IMR-90 (cell line): ENCODE results near the gene CCNYL1. TPM values are rescaled to one million over a fixed set of nuclear protein-coding genes. Genes with fewer than 3 reads are reported as not detected.

Source experiments
- ATAC-seq: fragments of 200-7000 bp; cut with Tn5 transposase; 2 replicates; pipeline ENCODE4 v1.9.1; 2020; ENCODE audit warnings: low read depth, mild to moderate bottlenecking, moderate library complexity
- BruUV-seq: library from RNA; stranded (reverse); fragments of 400-500 nt; replicated peaks from 2 replicates; lab custom pipeline; 2021; lab: Mats Ljungman, UMichigan
- CTCF ChIA-PET: fragments of 300-600 bp; formaldehyde crosslinking; extraction: SDS; loops from one replicate; lab custom pipeline; 2021; ENCODE audit warnings: antibody characterized with exemption; lab: Yijun Ruan, JAX
- POLR2A ChIA-PET: fragments of 300-600 bp; sonication (Branson Sonifier 250); formaldehyde crosslinking; loops from one replicate; lab custom pipeline; 2022; ENCODE audit warnings: antibody characterized with exemption; ENCODE audit not compliant: unreplicated experiment; lab: Charles Lee
- DNase-seq: peaks from one replicate; pipeline ENCODE4 v3.0.0; 2013
- H2AFZ ChIP-seq: replicated peaks from 2 replicates; pipeline ENCODE3; 2013; ENCODE audit warnings: low read length, mild to moderate bottlenecking; ENCODE audit not compliant: poor library complexity
- H2AK5ac ChIP-seq: 2 replicates; pipeline ENCODE4 v1.6.1; 2013; ENCODE audit warnings: low read depth, low read length, inconsistent platforms
- H2AK9ac ChIP-seq: replicated peaks from 2 replicates; pipeline ENCODE3; 2013; ENCODE audit warnings: mild to moderate bottlenecking, low read depth, low read length, moderate library complexity; ENCODE audit not compliant: poor library complexity
- H2BK120ac ChIP-seq: 2 replicates; pipeline ENCODE4 v1.6.1; 2013; ENCODE audit warnings: low read depth, low read length, inconsistent platforms
- H2BK15ac ChIP-seq: 3 replicates; pipeline ENCODE4 v1.6.1; 2013; ENCODE audit warnings: low read depth, low read length, inconsistent platforms
- H2BK20ac ChIP-seq: 2 replicates; pipeline ENCODE4 v1.6.1; 2013; ENCODE audit warnings: low read depth, mild to moderate bottlenecking, inconsistent platforms, low read length, moderate library complexity
- H2BK5ac ChIP-seq: 2 replicates; pipeline ENCODE4 v1.6.1; 2013; ENCODE audit warnings: mild to moderate bottlenecking, low read depth, low read length, inconsistent platforms; ENCODE audit not compliant: poor library complexity, severe bottlenecking
- H3K14ac ChIP-seq: replicated peaks from 2 replicates; pipeline ENCODE4 v1.6.1; 2013; ENCODE audit warnings: low read depth, low read length, inconsistent platforms
- H3K18ac ChIP-seq: 2 replicates; pipeline ENCODE4 v1.6.1; 2013; ENCODE audit warnings: low read depth, low read length, control low read depth
- H3K23ac ChIP-seq: 2 replicates; pipeline ENCODE4 v1.6.1; 2013; ENCODE audit warnings: low read depth, low read length, inconsistent platforms
- H3K27ac ChIP-seq: 2 replicates; pipeline ENCODE4 v1.5.1; 2013; ENCODE audit warnings: mild to moderate bottlenecking, control low read depth, low read length; ENCODE audit not compliant: insufficient read depth
- H3K27me3 ChIP-seq: 2 replicates; pipeline ENCODE4 v1.6.1; 2013; ENCODE audit warnings: low read length; ENCODE audit not compliant: control insufficient read depth, insufficient read depth
- H3K36me3 ChIP-seq: 2 replicates; pipeline ENCODE4 v1.6.1; 2013; ENCODE audit warnings: low read length, mixed read lengths; ENCODE audit not compliant: control insufficient read depth, insufficient read depth
- H3K4ac ChIP-seq: 2 replicates; pipeline ENCODE4 v1.6.1; 2013; ENCODE audit warnings: low read depth, low read length, inconsistent platforms
- H3K4me1 ChIP-seq: 2 replicates; pipeline ENCODE4 v1.6.1; 2013; ENCODE audit warnings: low read length, mixed read lengths; ENCODE audit not compliant: control insufficient read depth, insufficient read depth
- H3K4me2 ChIP-seq: 2 replicates; pipeline ENCODE4 v1.6.1; 2013; ENCODE audit warnings: low read depth, mild to moderate bottlenecking, control low read depth, low read length, moderate library complexity
- H3K4me3 ChIP-seq: 2 replicates; pipeline ENCODE4 v1.5.1; 2013; ENCODE audit warnings: low read depth, mild to moderate bottlenecking, control low read depth, low read length, moderate library complexity; ENCODE audit not compliant: insufficient read depth
- H3K56ac ChIP-seq: 2 replicates; pipeline ENCODE4 v1.6.1; 2013; ENCODE audit warnings: low read length, inconsistent platforms; ENCODE audit not compliant: insufficient read depth; ENCODE audit errors: extremely low read depth
- H3K79me1 ChIP-seq, 2 experiments: 2 replicates each; pipeline ENCODE4 v1.6.1; 2013; ENCODE audit warnings: low read length in 2 of 2, inconsistent platforms in 1 of 2, low read depth in 1 of 2
- H3K9ac ChIP-seq: 2 replicates; pipeline ENCODE4 v1.6.1; 2013; ENCODE audit warnings: low read depth, low read length, control low read depth
- H3K9me1 ChIP-seq: 2 replicates; pipeline ENCODE4 v1.6.1; 2013; ENCODE audit warnings: low read length, inconsistent platforms; ENCODE audit not compliant: insufficient read depth
- H3K9me3 ChIP-seq: 2 replicates; pipeline ENCODE4 v1.6.1; 2013; ENCODE audit warnings: low read length; ENCODE audit not compliant: control insufficient read depth, insufficient read depth
- H4K20me1 ChIP-seq: 2 replicates; pipeline ENCODE4 v1.6.1; 2013; ENCODE audit warnings: low read length, inconsistent platforms; ENCODE audit not compliant: insufficient read depth
- H4K5ac ChIP-seq: 2 replicates; pipeline ENCODE4 v1.6.1; 2013; ENCODE audit warnings: mild to moderate bottlenecking, low read depth, low read length, control low read depth
- H4K8ac ChIP-seq, 2 experiments: 2 replicates each; pipeline ENCODE4 v1.6.1; 2013; ENCODE audit warnings: low read depth in 2 of 2, low read length in 2 of 2, control low read depth in 1 of 2, inconsistent platforms in 1 of 2
- H4K91ac ChIP-seq: 2 replicates; pipeline ENCODE4 v1.6.1; 2013; ENCODE audit warnings: low read depth, low read length, inconsistent platforms; ENCODE audit not compliant: insufficient read depth
- BHLHE40 ChIP-seq: fragments of 150-350 bp; IDR thresholded peaks from 2 replicates; pipeline ENCODE4 v1.6.1; 2016; ENCODE audit warnings: mild to moderate bottlenecking, low read depth, low read length
- CEBPB ChIP-seq: IDR thresholded peaks from 2 replicates; pipeline ENCODE4 v1.6.1; 2012; ENCODE audit warnings: low read depth, low read length, improper control_type of control experiment
- CHD1 ChIP-seq: IDR thresholded peaks from 2 replicates; pipeline ENCODE4 v1.6.1; 2012; ENCODE audit warnings: low read depth, low read length, improper control_type of control experiment
- FOS ChIP-seq: fragments of 150-350 bp; IDR thresholded peaks from 2 replicates; pipeline ENCODE4 v1.6.1; 2016; ENCODE audit warnings: low read depth, low read length
- MXI1 ChIP-seq: IDR thresholded peaks from 2 replicates; pipeline ENCODE4 v1.6.1; 2012; ENCODE audit warnings: low read depth, mild to moderate bottlenecking, low read length, moderate library complexity, borderline replicate concordance
- POLR2A ChIP-seq: IDR thresholded peaks from 2 replicates; pipeline ENCODE4 v1.6.1; 2012; ENCODE audit warnings: mild to moderate bottlenecking, low read depth, low read length
- RCOR1 ChIP-seq: IDR thresholded peaks from 2 replicates; pipeline ENCODE4 v1.6.1; 2012; ENCODE audit warnings: mild to moderate bottlenecking, low read length, improper control_type of control experiment; ENCODE audit not compliant: insufficient replicate concordance
- RFX5 ChIP-seq: IDR thresholded peaks from 2 replicates; pipeline ENCODE4 v1.8.0; 2012; ENCODE audit warnings: low read depth, mild to moderate bottlenecking, low read length, moderate library complexity
- SMC3 ChIP-seq: fragments of 150-350 bp; IDR thresholded peaks from 2 replicates; pipeline ENCODE4 v1.6.1; 2016; ENCODE audit warnings: low read depth, mild to moderate bottlenecking, antibody characterized with exemption, low read length, moderate library complexity
- WGBS, 2 experiments: methylation state at CpG; one replicate each; pipeline versions ENCODE4 v1.1.5 to v1.1.7; 2013; ENCODE audit warnings: missing lambda C conversion rate in 2 of 2; ENCODE audit not compliant: insufficient read length in 1 of 2; ENCODE audit errors: extremely low coverage in 2 of 2; 5-methylcytosine and 5-hydroxymethylcytosine counted together
- dilution Hi-C: fragments of 300-500 bp; cut with HindIII; formaldehyde crosslinking; loops from one replicate; pipeline ENCODE4 v1.14.3; 2018; ENCODE audit warnings: low sequenced_read_pairs; ENCODE audit not compliant: unreplicated experiment
- in situ Hi-C: fragments of 300-500 bp; cut with MboI; formaldehyde crosslinking; loops from 3 replicates; pipeline ENCODE4 v1.14.3; 2019; ENCODE audit warnings: low sequenced_read_pairs, inconsistent platforms, mixed read lengths
- intact Hi-C: fragments of 100-400 bp; cut with micrococcal nuclease; formaldehyde crosslinking; loops from 2 replicates; pipeline ENCODE4 v1.10.0; 2022
- polyA plus RNA-seq, 3 experiments: library from polyadenylated mRNA; depleted of rRNA; stranded (reverse); fragments of >200 nt; gene quantifications; 2 replicates each; pipeline ENCODE4 v1.2.3, GENCODE V29; 2012; ENCODE audit warnings: low replicate concordance in 1 of 3
- total RNA-seq: library from RNA; depleted of rRNA; stranded (reverse); fragments of >200 nt; gene quantifications from 2 replicates; pipeline ENCODE4 v1.2.3, GENCODE V29; 2012
- TF ChIP-seq, protein P1 (sequence below): conservative IDR thresholded peaks from 2 replicates; pipeline ENCODE4 v1.5.1; 2012; ENCODE audit warnings: mild to moderate bottlenecking, low read depth, low read length, improper control_type of control experiment
- TF ChIP-seq, protein P2 (sequence below): fragments of 150-350 bp; IDR thresholded peaks from 2 replicates; pipeline ENCODE4 v1.6.1; 2016; ENCODE audit warnings: low read depth, mild to moderate bottlenecking, low read length, moderate library complexity, borderline replicate concordance
- TF ChIP-seq, protein P3 (sequence below): fragments of 150-350 bp; IDR thresholded peaks from 2 replicates; pipeline ENCODE4 v1.6.1; 2017; ENCODE audit warnings: mild to moderate bottlenecking, antibody characterized with exemption, low read length, low read depth

CCNYL1 gene
- total and polyA plus RNA-seq, 2 of the 4 experiments (the other 2 are of a cell fraction): 5.4 to 7.3 TPM

DNA sequence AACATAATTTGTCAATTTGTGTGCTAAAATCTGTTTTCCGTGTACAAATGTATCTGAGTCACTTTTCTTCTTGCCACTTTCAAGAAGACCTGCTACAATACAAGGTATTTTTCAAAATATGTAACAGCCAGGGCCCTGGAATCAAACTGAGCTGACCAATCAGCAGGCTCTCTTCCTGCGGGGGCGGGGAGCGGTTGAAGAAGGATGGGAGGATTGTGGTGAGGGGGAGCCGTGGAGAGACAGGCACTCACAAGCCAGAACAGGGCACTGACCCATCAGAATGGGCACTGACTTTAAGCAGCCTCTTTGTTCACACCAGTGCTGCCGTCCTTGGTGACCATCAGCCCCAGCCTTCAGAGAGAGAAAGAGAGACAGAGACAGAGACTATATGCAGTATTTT, 40.6 kb upstream of the CCNYL1 start:
- H4K20me1 ChIP-seq: no peaks in the 10 kb centered on the region
- no peak overlapping the region for H3K4me3 ChIP-seq
- H3K36me3 ChIP-seq: no peaks in the 10 kb centered on the region
- no CpG with 5 or more reads among the region's 6 CpGs for WGBS, 2 experiments
- H3K4ac ChIP-seq: no peak overlapping the region
- H2AK5ac ChIP-seq: no peak overlapping the region
- H2AFZ ChIP-seq: peak overlapping the region; percentile 81
- H2BK5ac ChIP-seq: no peak overlapping the region
- no TSS peak for BruUV-seq
- no peak overlapping the region for H2BK15ac ChIP-seq
- no peak overlapping the region for H4K91ac ChIP-seq
- CTCF ChIA-PET: no interaction called here
- H3K9me1 ChIP-seq: no peaks in the 10 kb centered on the region
- H3K4me1 ChIP-seq: peaks cover 3% of the 10 kb centered on the region
- H2AK9ac ChIP-seq: no peak overlapping the region
- H3K4me2 ChIP-seq: no peak overlapping the region
- dilution Hi-C loops: no loop called here
- H3K27ac ChIP-seq: no peak overlapping the region
- no peak overlapping the region for H3K23ac ChIP-seq
- no peaks in the 10 kb centered on the region for H3K9me3 ChIP-seq
- ATAC-seq (no peak; the same call in 1 of the 2 replicates), DNase-seq (no peak)
- no peak overlapping the region for H2BK120ac ChIP-seq
- no peak overlapping the region for H2BK20ac ChIP-seq
- H4K5ac ChIP-seq: no peak overlapping the region
- POLR2A ChIA-PET: no interaction called here
- in situ Hi-C loops: no loop called here
- H3K18ac ChIP-seq: no peak overlapping the region
- H3K9ac ChIP-seq: no peak overlapping the region
- TF ChIP-seq, protein P1, sequence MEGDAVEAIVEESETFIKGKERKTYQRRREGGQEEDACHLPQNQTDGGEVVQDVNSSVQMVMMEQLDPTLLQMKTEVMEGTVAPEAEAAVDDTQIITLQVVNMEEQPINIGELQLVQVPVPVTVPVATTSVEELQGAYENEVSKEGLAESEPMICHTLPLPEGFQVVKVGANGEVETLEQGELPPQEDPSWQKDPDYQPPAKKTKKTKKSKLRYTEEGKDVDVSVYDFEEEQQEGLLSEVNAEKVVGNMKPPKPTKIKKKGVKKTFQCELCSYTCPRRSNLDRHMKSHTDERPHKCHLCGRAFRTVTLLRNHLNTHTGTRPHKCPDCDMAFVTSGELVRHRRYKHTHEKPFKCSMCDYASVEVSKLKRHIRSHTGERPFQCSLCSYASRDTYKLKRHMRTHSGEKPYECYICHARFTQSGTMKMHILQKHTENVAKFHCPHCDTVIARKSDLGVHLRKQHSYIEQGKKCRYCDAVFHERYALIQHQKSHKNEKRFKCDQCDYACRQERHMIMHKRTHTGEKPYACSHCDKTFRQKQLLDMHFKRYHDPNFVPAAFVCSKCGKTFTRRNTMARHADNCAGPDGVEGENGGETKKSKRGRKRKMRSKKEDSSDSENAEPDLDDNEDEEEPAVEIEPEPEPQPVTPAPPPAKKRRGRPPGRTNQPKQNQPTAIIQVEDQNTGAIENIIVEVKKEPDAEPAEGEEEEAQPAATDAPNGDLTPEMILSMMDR: no peak
- TF ChIP-seq SMC3 (no peak), MXI1 (no peak), CEBPB (no peak), RCOR1 (no peak), FOS (no peak), RFX5 (no peak), POLR2A (no peak), CHD1 (no peak), BHLHE40 (no peak)
- TF ChIP-seq, protein P2, sequence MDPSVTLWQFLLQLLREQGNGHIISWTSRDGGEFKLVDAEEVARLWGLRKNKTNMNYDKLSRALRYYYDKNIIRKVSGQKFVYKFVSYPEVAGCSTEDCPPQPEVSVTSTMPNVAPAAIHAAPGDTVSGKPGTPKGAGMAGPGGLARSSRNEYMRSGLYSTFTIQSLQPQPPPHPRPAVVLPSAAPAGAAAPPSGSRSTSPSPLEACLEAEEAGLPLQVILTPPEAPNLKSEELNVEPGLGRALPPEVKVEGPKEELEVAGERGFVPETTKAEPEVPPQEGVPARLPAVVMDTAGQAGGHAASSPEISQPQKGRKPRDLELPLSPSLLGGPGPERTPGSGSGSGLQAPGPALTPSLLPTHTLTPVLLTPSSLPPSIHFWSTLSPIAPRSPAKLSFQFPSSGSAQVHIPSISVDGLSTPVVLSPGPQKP: no peak
- TF ChIP-seq, protein P3, sequence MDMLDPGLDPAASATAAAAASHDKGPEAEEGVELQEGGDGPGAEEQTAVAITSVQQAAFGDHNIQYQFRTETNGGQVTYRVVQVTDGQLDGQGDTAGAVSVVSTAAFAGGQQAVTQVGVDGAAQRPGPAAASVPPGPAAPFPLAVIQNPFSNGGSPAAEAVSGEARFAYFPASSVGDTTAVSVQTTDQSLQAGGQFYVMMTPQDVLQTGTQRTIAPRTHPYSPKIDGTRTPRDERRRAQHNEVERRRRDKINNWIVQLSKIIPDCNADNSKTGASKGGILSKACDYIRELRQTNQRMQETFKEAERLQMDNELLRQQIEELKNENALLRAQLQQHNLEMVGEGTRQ: no peak
- H3K56ac ChIP-seq: no peak overlapping the region
- no peak overlapping the region for H3K14ac ChIP-seq
- intact Hi-C loops: no loop called here
- H3K79me1 ChIP-seq: no peaks in the 10 kb centered on the region
- H4K8ac ChIP-seq: no peak overlapping the region
- no peaks in the 10 kb centered on the region for H3K27me3 ChIP-seq
